Measurements from ENCODE around the gene PHF12. TPM values are rescaled to one million over a fixed set of nuclear protein-coding genes. Genes with fewer than 3 reads are reported as not detected.

The PHF12 gene
- total and polyA plus RNA-seq, 2 of the 13 experiments (the other 11 are each of a cell fraction or from before 2014, with no cell fraction given) = 9.8 to 17.1 TPM

GRCh38 chr17:28896884-28897768 lies 54.2 kb downstream of the PHF12 start, which contains the start of gene FLOT2 (continued):
- TF ChIP-seq, protein P1, sequence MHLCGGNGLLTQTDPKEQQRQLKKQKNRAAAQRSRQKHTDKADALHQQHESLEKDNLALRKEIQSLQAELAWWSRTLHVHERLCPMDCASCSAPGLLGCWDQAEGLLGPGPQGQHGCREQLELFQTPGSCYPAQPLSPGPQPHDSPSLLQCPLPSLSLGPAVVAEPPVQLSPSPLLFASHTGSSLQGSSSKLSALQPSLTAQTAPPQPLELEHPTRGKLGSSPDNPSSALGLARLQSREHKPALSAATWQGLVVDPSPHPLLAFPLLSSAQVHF (CRISPR knock-in tag; IDR thresholded peaks at IDR 0.05) = 0 out of 2 replicates have a peak, but pooled peaks have one; percentile 30
- no peak for TF ChIP-seq GATA4 (IDR thresholded peaks at IDR 0.05; ENCODE audit: borderline replicate concordance, low read depth)
- TF ChIP-seq IRF9 (CRISPR knock-in tag; IDR thresholded peaks at IDR 0.05; ENCODE audit: borderline replicate concordance) = peak; percentile 95; the same call in 1 of the 2 replicates
- TF ChIP-seq HDAC2 (CRISPR knock-in tag; IDR thresholded peaks at IDR 0.05) = peak; percentile 46
- peak; percentile 34; the same call in 1 of the 2 replicates for TF ChIP-seq CEBPG (CRISPR knock-in tag; IDR thresholded peaks at IDR 0.05)
- peak; percentile 60; the same call in 1 of the 2 replicates for TF ChIP-seq HOXA9 (CRISPR knock-in tag; IDR thresholded peaks at IDR 0.05; ENCODE audit: borderline replicate concordance)
- TF ChIP-seq RBFOX2 (IDR thresholded peaks at IDR 0.05; ENCODE audit: low read depth, low read length) = peak; percentile 95
- no peak for TF ChIP-seq ARNT (IDR thresholded peaks at IDR 0.05)
- TF ChIP-seq NR2F2 (IDR thresholded peaks at IDR 0.05; ENCODE audit: borderline replicate concordance, low read depth) = peak; percentile 42; the same call in 1 of the 2 replicates
- peak; percentile 91 for TF ChIP-seq ZNF563 (CRISPR knock-in tag; IDR thresholded peaks at IDR 0.05)
- TF ChIP-seq MTF2 (CRISPR knock-in tag; IDR thresholded peaks at IDR 0.05; ENCODE audit: borderline replicate concordance) = 0 out of 2 replicates have a peak, but pooled peaks have one; percentile 89
- 0 out of 2 replicates have a peak, but pooled peaks have one; percentile 40 for TF ChIP-seq ZNF589 (CRISPR knock-in tag; conservative IDR thresholded peaks at IDR 0.05)
- peak; percentile 63 for TF ChIP-seq RXRA (CRISPR knock-in tag; IDR thresholded peaks at IDR 0.05)
- TF ChIP-seq, protein P2, sequence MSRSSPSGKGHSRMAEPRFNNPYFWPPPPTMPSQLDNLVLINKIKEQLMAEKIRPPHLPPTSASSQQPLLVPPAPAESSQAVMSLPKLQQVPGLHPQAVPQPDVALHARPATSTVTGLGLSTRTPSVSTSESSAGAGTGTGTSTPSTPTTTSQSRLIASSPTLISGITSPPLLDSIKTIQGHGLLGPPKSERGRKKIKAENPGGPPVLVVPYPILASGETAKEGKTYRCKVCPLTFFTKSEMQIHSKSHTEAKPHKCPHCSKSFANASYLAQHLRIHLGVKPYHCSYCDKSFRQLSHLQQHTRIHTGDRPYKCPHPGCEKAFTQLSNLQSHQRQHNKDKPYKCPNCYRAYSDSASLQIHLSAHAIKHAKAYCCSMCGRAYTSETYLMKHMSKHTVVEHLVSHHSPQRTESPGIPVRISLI (CRISPR knock-in tag; IDR thresholded peaks at IDR 0.05; ENCODE audit: borderline replicate concordance) = no peak
- TF ChIP-seq MED8 (CRISPR knock-in tag; IDR thresholded peaks at IDR 0.05; ENCODE audit: insufficient replicate concordance) = no peak
- TF ChIP-seq TAF15 (IDR thresholded peaks at IDR 0.05; ENCODE audit: low read depth, low read length, poor library complexity, severe bottlenecking) = peak; percentile 39
- peak; percentile 71; the same call in 1 of the 2 replicates for TF ChIP-seq POLR2AphosphoS5 (IDR thresholded peaks at IDR 0.05; ENCODE audit: low read depth, low read length)
- 0 out of 2 replicates have a peak, but pooled peaks have one; percentile 6 for TF ChIP-seq SALL1 (CRISPR knock-in tag; IDR thresholded peaks at IDR 0.05)
- TF ChIP-seq RFX1 (IDR thresholded peaks at IDR 0.05) = no peak
- peak; percentile 59; the same call in 1 of the 2 replicates for TF ChIP-seq PRMT3 (CRISPR knock-in tag; IDR thresholded peaks at IDR 0.05; ENCODE audit: borderline replicate concordance, low read depth)
- TF ChIP-seq FOXA3 (CRISPR knock-in tag; IDR thresholded peaks at IDR 0.05) = no peak; the same call in none of the 2 replicates
- TF ChIP-seq AKAP8 (CRISPR knock-in tag; IDR thresholded peaks at IDR 0.05) = peak; percentile 91
- TF ChIP-seq ZNF780A (CRISPR knock-in tag; IDR thresholded peaks at IDR 0.05) = peak; percentile 73; the same call in 1 of the 2 replicates
- TF ChIP-seq SPEN (CRISPR knock-in tag; IDR thresholded peaks at IDR 0.05; ENCODE audit: low read depth) = peak; percentile 58; the same call in 1 of the 2 replicates
- peak; percentile 42; the same call in 1 of the 2 replicates for TF ChIP-seq ELF3 (CRISPR knock-in tag; IDR thresholded peaks at IDR 0.05)
- TF ChIP-seq JUNB (CRISPR knock-in tag; IDR thresholded peaks at IDR 0.05; ENCODE audit: borderline replicate concordance) = no peak
- peak; percentile 90 for TF ChIP-seq ZFY (CRISPR knock-in tag; IDR thresholded peaks at IDR 0.05)
- peak; percentile 39 for TF ChIP-seq ZNF781 (CRISPR knock-in tag; IDR thresholded peaks at IDR 0.05; ENCODE audit: borderline replicate concordance, not compliant biosample characterization)
- TF ChIP-seq HOXA3 (CRISPR knock-in tag; IDR thresholded peaks at IDR 0.05) = peak; percentile 79
